WTC11 (cell line): ENCODE measurements around the gene CD8B. TPM values are rescaled to one million over a fixed set of nuclear protein-coding genes. Genes with fewer than 3 reads are reported as not detected.

Experiments
- ATAC-seq: fragments of 200-7000 bp; cut with Tn5 transposase; 2 replicates; pipeline ENCODE4 v1.10.0; 2021; ENCODE audit warnings: mild to moderate bottlenecking, moderate library complexity
- CTCF ChIA-PET: fragments of 300-600 bp; sonication (Branson Sonifier 250); formaldehyde crosslinking; loops from one replicate; lab custom pipeline; 2021; ENCODE audit warnings: antibody characterized with exemption; lab: Charles Lee
- POLR2A ChIA-PET: fragments of 350-600 bp; sonication (Branson Sonifier 250); formaldehyde crosslinking; loops from one replicate; lab custom pipeline; 2021; ENCODE audit warnings: antibody characterized with exemption; lab: Charles Lee
- DNase-seq: peaks from one replicate; pipeline ENCODE4 v3.0.0; 2021; ENCODE audit warnings: low spot score
- H3K27ac Mint-ChIP-seq: 2 replicates; pipeline ENCODE4 v1.8.0; 2021; ENCODE audit warnings: mixed read lengths
- H3K27me3 Mint-ChIP-seq: 2 replicates; pipeline ENCODE4 v1.8.0; 2021; ENCODE audit warnings: low read depth, mild to moderate bottlenecking, moderate library complexity, mixed read lengths
- H3K36me3 Mint-ChIP-seq: 2 replicates; pipeline ENCODE4 v1.8.0; 2021; ENCODE audit warnings: mixed read lengths
- H3K4me1 Mint-ChIP-seq: 2 replicates; pipeline ENCODE4 v1.8.0; 2022; ENCODE audit warnings: mixed read lengths
- H3K4me3 Mint-ChIP-seq: 2 replicates; pipeline ENCODE4 v1.8.0; 2021; ENCODE audit warnings: mild to moderate bottlenecking, moderate library complexity, mixed read lengths
- H3K9me3 Mint-ChIP-seq: 2 replicates; pipeline ENCODE4 v1.8.0; 2021; ENCODE audit warnings: mixed read lengths
- AFF4 ChIP-seq: sonication (generic); formaldehyde crosslinking; IDR thresholded peaks from 2 replicates; pipeline ENCODE4 v1.8.1; 2023; ENCODE audit warnings: mild to moderate bottlenecking, missing genetic modification reagents, borderline replicate concordance
- CDX4 ChIP-seq: fragments of 250-450 bp; sonication (Bioruptor Pico); IDR thresholded peaks from 2 replicates; pipeline ENCODE4 v1.9.0; 2021; ENCODE audit warnings: moderate library complexity, mild to moderate bottlenecking, inconsistent platforms, borderline replicate concordance
- CREB1 ChIP-seq: sonication (generic); formaldehyde crosslinking; IDR thresholded peaks from 2 replicates; pipeline ENCODE4 v1.8.0; 2023; ENCODE audit warnings: mild to moderate bottlenecking, missing genetic modification reagents
- CREM ChIP-seq: sonication (generic); formaldehyde crosslinking; IDR thresholded peaks from 2 replicates; pipeline ENCODE4 v1.8.1; 2022; ENCODE audit warnings: mild to moderate bottlenecking, missing genetic modification reagents, moderate library complexity
- E2F1 ChIP-seq: sonication (generic); formaldehyde crosslinking; IDR thresholded peaks from 2 replicates; pipeline ENCODE4 v1.8.0; 2022; ENCODE audit warnings: mild to moderate bottlenecking, missing genetic modification reagents
- E2F4 ChIP-seq: sonication (generic); formaldehyde crosslinking; IDR thresholded peaks from 2 replicates; pipeline ENCODE4 v1.8.1; 2022; ENCODE audit warnings: low read depth, mild to moderate bottlenecking, moderate library complexity, missing genetic modification reagents, borderline replicate concordance
- FOXJ3 ChIP-seq: sonication (generic); formaldehyde crosslinking; IDR thresholded peaks from 2 replicates; pipeline ENCODE4 v1.9.0; 2021; ENCODE audit warnings: missing genetic modification reagents, mild to moderate bottlenecking, borderline replicate concordance
- GRHL2 ChIP-seq: fragments of 250-450 bp; sonication (Bioruptor Pico); IDR thresholded peaks from 2 replicates; pipeline ENCODE4 v1.8.0; 2022; ENCODE audit warnings: mild to moderate bottlenecking, moderate library complexity; ENCODE audit not compliant: insufficient replicate concordance, severe bottlenecking
- JUN ChIP-seq: sonication (generic); formaldehyde crosslinking; IDR thresholded peaks from 2 replicates; pipeline ENCODE4 v1.8.0; 2023; ENCODE audit warnings: mild to moderate bottlenecking, missing genetic modification reagents
- KAT7 ChIP-seq: sonication (generic); formaldehyde crosslinking; IDR thresholded peaks from 2 replicates; pipeline ENCODE4 v1.8.1; 2023; ENCODE audit warnings: missing genetic modification reagents, mild to moderate bottlenecking, borderline replicate concordance
- NFATC4 ChIP-seq: fragments of 250-450 bp; sonication (Bioruptor Pico); IDR thresholded peaks from 2 replicates; pipeline ENCODE4 v1.9.0; 2021; ENCODE audit warnings: mild to moderate bottlenecking
- NR1H2 ChIP-seq: sonication (generic); formaldehyde crosslinking; IDR thresholded peaks from 2 replicates; pipeline ENCODE4 v1.9.0; 2021; ENCODE audit warnings: mild to moderate bottlenecking, moderate library complexity, missing genetic modification reagents
- NR2C2 ChIP-seq: sonication (generic); formaldehyde crosslinking; IDR thresholded peaks from 2 replicates; pipeline ENCODE4 v1.8.0; 2022; ENCODE audit warnings: mild to moderate bottlenecking, missing genetic modification reagents
- NR3C1 ChIP-seq: sonication (generic); formaldehyde crosslinking; conservative IDR thresholded peaks from 2 replicates; pipeline ENCODE4 v1.8.1; 2023; ENCODE audit warnings: low read depth, mild to moderate bottlenecking, missing genetic modification reagents
- RELA ChIP-seq: sonication (generic); formaldehyde crosslinking; IDR thresholded peaks from 2 replicates; pipeline ENCODE4 v1.8.1; 2022; ENCODE audit warnings: missing genetic modification reagents, mild to moderate bottlenecking, borderline replicate concordance
- SMAD3 ChIP-seq: sonication (generic); formaldehyde crosslinking; IDR thresholded peaks from 2 replicates; pipeline ENCODE4 v1.8.0; 2022; ENCODE audit warnings: missing genetic modification reagents, mild to moderate bottlenecking, borderline replicate concordance
- SOX15 ChIP-seq: fragments of 250-450 bp; sonication (Bioruptor Pico); IDR thresholded peaks from 2 replicates; pipeline ENCODE4 v1.9.0; 2021; ENCODE audit warnings: mild to moderate bottlenecking
- SP1 ChIP-seq: sonication (generic); formaldehyde crosslinking; conservative IDR thresholded peaks from 2 replicates; pipeline ENCODE4 v1.8.1; 2022; ENCODE audit warnings: missing genetic modification reagents
- TEAD1 ChIP-seq: sonication (generic); formaldehyde crosslinking; IDR thresholded peaks from 2 replicates; pipeline ENCODE4 v1.8.0; 2022; ENCODE audit warnings: mild to moderate bottlenecking, missing genetic modification reagents
- TEAD4 ChIP-seq: sonication (generic); formaldehyde crosslinking; IDR thresholded peaks from 2 replicates; pipeline ENCODE4 v1.8.0; 2022; ENCODE audit warnings: mild to moderate bottlenecking, missing genetic modification reagents
- USF2 ChIP-seq: sonication (generic); formaldehyde crosslinking; IDR thresholded peaks from 2 replicates; pipeline ENCODE4 v1.8.1; 2023; ENCODE audit warnings: mild to moderate bottlenecking, missing genetic modification reagents, moderate library complexity
- ZBTB21 ChIP-seq: sonication (generic); formaldehyde crosslinking; IDR thresholded peaks from 2 replicates; pipeline ENCODE4 v1.8.1; 2023; ENCODE audit warnings: mild to moderate bottlenecking, missing genetic modification reagents, borderline replicate concordance
- ZNF232 ChIP-seq: sonication (generic); formaldehyde crosslinking; IDR thresholded peaks from 2 replicates; pipeline ENCODE4 v1.8.0; 2022; ENCODE audit warnings: mild to moderate bottlenecking, missing genetic modification reagents
- ZNF263 ChIP-seq: sonication (generic); formaldehyde crosslinking; IDR thresholded peaks from 2 replicates; pipeline ENCODE4 v1.8.1; 2022; ENCODE audit warnings: low read depth, mild to moderate bottlenecking, moderate library complexity, missing genetic modification reagents
- ZNF396 ChIP-seq: fragments of 250-450 bp; sonication (Bioruptor Pico); IDR thresholded peaks from 2 replicates; pipeline ENCODE4 v1.8.0; 2021; ENCODE audit warnings: mild to moderate bottlenecking, moderate library complexity, borderline replicate concordance
- ZSCAN18 ChIP-seq: fragments of 250-450 bp; sonication (Bioruptor Pico); IDR thresholded peaks from 2 replicates; pipeline ENCODE4 v2.1.2; 2022; ENCODE audit warnings: mild to moderate bottlenecking, moderate library complexity
- total RNA-seq: library from RNA; stranded (reverse); gene quantifications from 3 replicates; pipeline ENCODE4 v1.2.3, GENCODE V29; 2021
- TF ChIP-seq, protein P1 (sequence below): sonication (generic); formaldehyde crosslinking; conservative IDR thresholded peaks from 2 replicates; pipeline ENCODE4 v1.8.1; 2022; ENCODE audit warnings: mild to moderate bottlenecking, missing genetic modification reagents
- TF ChIP-seq, protein P2 (sequence below): sonication (generic); formaldehyde crosslinking; IDR thresholded peaks from 2 replicates; pipeline ENCODE4 v1.8.0; 2022; ENCODE audit warnings: mild to moderate bottlenecking, missing genetic modification reagents

CD8B gene
- total RNA-seq, 1 experiment from 2014 or later: 0.70 TPM

- no peak for DNase-seq
- ChIA-PET POLR2A (no interaction called here), CTCF (no interaction called here)
- no peak overlapping the region for H3K27ac Mint-ChIP-seq
- H3K36me3 Mint-ChIP-seq: peaks cover 8% of the 10 kb centered on the region
- no peak for ATAC-seq
- no peaks in the 10 kb centered on the region for H3K4me1 Mint-ChIP-seq
- no peak overlapping the region for H3K4me3 Mint-ChIP-seq
- H3K27me3 Mint-ChIP-seq: no peaks in the 10 kb centered on the region; the same call in 1 of the 2 replicates
- TF ChIP-seq AFF4 (no peak), NR1H2 (CRISPR knock-in tag) (no peak), ZBTB21 (no peak), SMAD3 (CRISPR knock-in tag) (no peak), GRHL2 (CRISPR knock-in tag) (no peak), TEAD1 (CRISPR knock-in tag) (no peak), NR2C2 (CRISPR knock-in tag) (no peak), NR3C1 (no peak), E2F1 (CRISPR knock-in tag) (no peak), ZNF396 (no peak), JUN (no peak), SP1 (CRISPR knock-in tag) (no peak), TEAD4 (CRISPR knock-in tag) (no peak), CREM (no peak), CDX4 (CRISPR knock-in tag) (no peak), SOX15 (CRISPR knock-in tag) (no peak), FOXJ3 (CRISPR knock-in tag) (no peak)
- TF ChIP-seq, protein P1, sequence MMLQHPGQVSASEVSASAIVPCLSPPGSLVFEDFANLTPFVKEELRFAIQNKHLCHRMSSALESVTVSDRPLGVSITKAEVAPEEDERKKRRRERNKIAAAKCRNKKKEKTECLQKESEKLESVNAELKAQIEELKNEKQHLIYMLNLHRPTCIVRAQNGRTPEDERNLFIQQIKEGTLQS (CRISPR knock-in tag): no peak
- peaks cover 23% of the 10 kb centered on the region for H3K9me3 Mint-ChIP-seq
Measured at GRCh38 chr2:86818957-86819356, 42.7 kb downstream of the CD8B start.

- Mint-ChIP-seq H3K27me3 (no peaks in the 10 kb centered on the region; the same call in 1 of the 2 replicates), H3K4me3 (no peak overlapping the region), H3K9me3 (peaks cover 23% of the 10 kb centered on the region), H3K4me1 (no peaks in the 10 kb centered on the region), H3K27ac (no peak overlapping the region), H3K36me3 (peaks cover 8% of the 10 kb centered on the region)
- ChIA-PET POLR2A (no interaction called here), CTCF (no interaction called here)
- ATAC-seq: no peak
- DNase-seq: no peak
- TF ChIP-seq E2F4 (no peak), ZNF232 (CRISPR knock-in tag) (no peak), CREB1 (CRISPR knock-in tag) (no peak), NFATC4 (CRISPR knock-in tag) (no peak), USF2 (CRISPR knock-in tag) (no peak), ZNF263 (CRISPR knock-in tag) (no peak), RELA (no peak), ZSCAN18 (CRISPR knock-in tag) (no peak), KAT7 (CRISPR knock-in tag) (no peak)
- TF ChIP-seq, protein P2, sequence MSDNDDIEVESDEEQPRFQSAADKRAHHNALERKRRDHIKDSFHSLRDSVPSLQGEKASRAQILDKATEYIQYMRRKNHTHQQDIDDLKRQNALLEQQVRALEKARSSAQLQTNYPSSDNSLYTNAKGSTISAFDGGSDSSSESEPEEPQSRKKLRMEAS (CRISPR knock-in tag): no peak
Measured at GRCh38 chr2:86818114-86818801, 43.4 kb downstream of the CD8B start.
